SHP77 treated with DMSO at 0.1 percent for 48 hours (cell line): Measurements from ENCODE around the gene FGF12.

Experiments
- DNase-seq: peaks from one replicate; lab custom pipeline; 2025; lab: John Stamatoyannopoulos, UW

The FGF12 gene

GRCh38 chr3:192336286-192336685 lies 391.1 kb downstream of the FGF12 start:
- DNase-seq, result no peak

- DNase-seq, result no peak
Observed at GRCh38 chr3:192332386-192333291, 394.7 kb downstream of the FGF12 start.

- DNase-seq, result no peak
Observed at GRCh38 chr3:192331749-192332385, 395.5 kb downstream of the FGF12 start.

GRCh38 chr3:192326656-192327055 lies 400.7 kb downstream of the FGF12 start:
- no peak for DNase-seq

- no peak for DNase-seq
Observed at GRCh38 chr3:192317564-192317963, 409.8 kb downstream of the FGF12 start.

- DNase-seq, result no peak
Observed at GRCh38 chr3:192313605-192314004, 413.7 kb downstream of the FGF12 start.

GRCh38 chr3:192307631-192308030 lies 419.7 kb downstream of the FGF12 start:
- DNase-seq, result no peak

GRCh38 chr3:192303235-192303634 lies 424.1 kb downstream of the FGF12 start:
- no peak for DNase-seq

GRCh38 chr3:192302721-192303120 lies 424.6 kb downstream of the FGF12 start:
- DNase-seq, result no peak

GRCh38 chr3:192299921-192300320 lies 427.4 kb downstream of the FGF12 start:
- DNase-seq, result no peak

- DNase-seq, result no peak
Observed at GRCh38 chr3:192296845-192297244, 430.5 kb downstream of the FGF12 start.

GRCh38 chr3:192284443-192285072 lies 442.8 kb downstream of the FGF12 start:
- no peak for DNase-seq

- DNase-seq, result no peak
Observed at GRCh38 chr3:192281207-192281880, 446.0 kb downstream of the FGF12 start.

- DNase-seq, result no peak
Observed at GRCh38 chr3:192279664-192280063, 447.7 kb downstream of the FGF12 start.

GRCh38 chr3:192277477-192277876 lies 449.9 kb downstream of the FGF12 start:
- no peak for DNase-seq

GRCh38 chr3:192275741-192276355 lies 451.5 kb downstream of the FGF12 start:
- no peak for DNase-seq

GRCh38 chr3:192273697-192274010 lies 453.7 kb downstream of the FGF12 start:
- DNase-seq, result no peak

GRCh38 chr3:192273001-192273696 lies 454.2 kb downstream of the FGF12 start:
- DNase-seq, result no peak

- DNase-seq, result no peak
Observed at GRCh38 chr3:192262001-192262400, 465.3 kb downstream of the FGF12 start.

GRCh38 chr3:192261135-192261534 lies 466.2 kb downstream of the FGF12 start:
- no peak for DNase-seq
